GM18526 (cell line): Measurements from ENCODE around the gene DAG1.

ENCODE experiments used
- POLR2A ChIP-seq: IDR thresholded peaks from 3 replicates; pipeline ENCODE4 v1.6.1; 2011; ENCODE audit not compliant: insufficient read length; ENCODE audit errors: extremely low read depth

The DAG1 gene

DNA sequence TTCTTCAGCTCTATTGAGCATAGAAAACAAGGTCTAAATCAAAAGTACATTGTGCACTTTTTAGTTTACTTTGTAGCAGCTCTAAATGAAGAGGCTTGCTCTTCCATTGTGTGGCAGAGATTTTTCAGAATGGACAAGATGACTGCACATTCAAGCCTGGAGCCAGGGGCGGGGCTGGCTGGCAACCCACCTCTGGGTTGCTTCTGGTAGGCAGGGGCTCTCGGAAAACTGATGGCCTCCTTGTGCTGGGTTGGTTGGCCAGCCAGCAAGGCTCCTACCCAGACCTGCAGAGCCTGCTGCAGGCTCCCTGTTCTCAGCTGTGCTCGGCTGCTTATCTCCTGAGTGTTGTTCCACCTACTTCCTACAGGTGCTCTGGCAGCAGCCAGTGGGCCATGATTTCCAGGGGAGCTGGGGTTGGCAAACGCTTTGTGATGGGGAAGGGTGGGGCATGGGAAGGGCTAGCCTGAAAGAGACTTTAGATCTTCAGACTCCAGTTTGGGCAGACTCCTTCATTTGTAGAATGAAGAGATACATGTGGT, 93.0 kb downstream of the DAG1 start:
- TF ChIP-seq POLR2A, result no peak

GRCh38 chr3:49563766-49564165, 93.7 kb downstream of the DAG1 start:
- TF ChIP-seq POLR2A, result no peak

DNA sequence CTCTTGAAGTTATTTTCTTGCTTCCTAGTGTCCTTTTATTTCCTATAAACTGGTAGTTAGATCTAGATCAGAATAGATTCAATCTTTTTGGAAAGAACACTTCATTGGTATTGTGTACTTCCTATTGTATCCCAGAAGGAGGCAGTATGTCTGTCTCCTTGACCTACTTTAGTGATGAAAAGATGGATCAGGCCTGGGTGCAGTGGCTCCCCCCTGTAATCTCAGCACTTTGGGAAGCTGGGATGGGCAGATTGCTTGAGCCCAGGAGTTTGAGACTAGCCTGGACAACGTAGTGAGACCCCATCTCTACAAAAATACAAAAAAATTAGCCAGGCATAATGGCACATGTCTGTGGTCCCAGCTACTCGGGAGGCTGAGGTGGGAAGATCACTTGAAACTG, 96.2 kb downstream of the DAG1 start:
- no peak for TF ChIP-seq POLR2A

DNA sequence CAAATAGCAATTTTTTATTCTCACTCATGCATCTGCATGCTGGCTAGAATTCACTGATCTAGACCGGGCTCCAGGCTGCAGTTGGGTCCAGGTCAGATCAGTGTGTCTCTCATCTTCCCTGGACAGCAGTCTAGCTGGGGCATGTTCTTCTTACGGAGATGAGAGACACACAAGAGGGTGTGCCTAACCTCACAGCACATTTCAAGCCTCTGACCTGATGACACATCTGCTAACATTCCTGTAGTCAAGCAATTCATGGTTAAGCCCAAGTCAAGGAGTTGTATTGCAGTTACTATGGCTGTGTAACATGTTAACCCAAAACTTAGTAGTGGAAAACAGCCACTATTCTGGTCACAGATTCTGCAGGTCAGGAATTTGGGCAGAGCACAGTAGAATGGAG, 97.3 kb downstream of the DAG1 start:
- TF ChIP-seq POLR2A, result no peak

GRCh38 chr3:49568965-49569364, 98.9 kb downstream of the DAG1 start:
- no peak for TF ChIP-seq POLR2A

DNA sequence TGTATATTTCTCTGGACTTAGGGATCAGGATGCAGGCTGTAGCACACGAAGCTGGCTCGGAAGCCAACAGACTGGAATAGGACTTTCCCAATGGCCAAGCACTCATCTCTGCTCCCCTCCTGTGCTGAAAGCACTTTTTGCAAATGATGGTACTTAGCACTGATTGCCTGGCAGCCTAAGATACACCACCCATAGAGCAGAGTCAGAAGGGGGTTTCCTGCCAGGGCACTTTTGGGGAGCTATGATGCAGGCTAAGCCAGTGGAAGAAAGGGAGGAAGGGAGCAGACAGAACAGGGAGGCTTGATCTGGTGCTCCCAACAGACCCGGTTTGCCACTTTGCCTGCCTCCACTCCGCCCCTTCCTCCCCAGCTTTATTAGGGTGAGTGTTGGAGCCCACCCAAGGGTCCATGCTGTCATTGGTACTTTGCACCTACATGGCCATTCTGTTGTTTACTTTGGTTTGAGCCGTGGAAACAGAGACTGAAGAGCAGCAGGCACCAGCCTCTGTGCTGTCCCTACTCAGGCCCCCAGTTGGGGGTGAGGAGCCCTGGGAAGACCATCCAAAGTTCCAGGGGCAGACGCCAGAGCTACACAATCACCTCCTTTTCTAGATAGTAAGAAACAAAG, 100.1 kb downstream of the DAG1 start:
- no peak for TF ChIP-seq POLR2A

GRCh38 chr3:49582177-49582576, 112.1 kb downstream of the DAG1 start:
- TF ChIP-seq POLR2A, result no peak
